Hepatocyte (in vitro differentiated cells): ENCODE data around the gene AJUBA. TPM values are rescaled to one million over a fixed set of nuclear protein-coding genes. Genes with fewer than 3 reads are reported as not detected.

ENCODE experiments used
- DNase-seq: peaks from one replicate; pipeline ENCODE4 v3.0.0-alpha.2; 2016; ENCODE audit warnings: low spot score
- H2AFZ ChIP-seq: fragments of 200-600 bp; sonication (generic); 2 replicates; pipeline ENCODE4 v1.6.0; 2016; ENCODE audit warnings: antibody characterized with exemption, mild to moderate bottlenecking
- H3K27ac ChIP-seq: fragments of 200-600 bp; sonication (generic); 2 replicates; pipeline ENCODE4 v1.5.1; 2016; ENCODE audit warnings: mild to moderate bottlenecking
- H3K27me3 ChIP-seq: fragments of 200-600 bp; sonication (generic); 2 replicates; pipeline ENCODE4 v1.6.1; 2016
- H3K36me3 ChIP-seq: fragments of 200-600 bp; sonication (generic); replicated peaks from 2 replicates; pipeline ENCODE4 v1.5.1; 2016; ENCODE audit warnings: low read depth; ENCODE audit not compliant: insufficient read depth
- H3K4me1 ChIP-seq: fragments of 200-600 bp; sonication (generic); 2 replicates; pipeline ENCODE4 v1.5.1; 2016; ENCODE audit warnings: mild to moderate bottlenecking, moderate library complexity; ENCODE audit not compliant: insufficient read depth
- H3K4me2 ChIP-seq: fragments of 200-600 bp; sonication (generic); 2 replicates; pipeline ENCODE4 v1.6.0; 2016
- H3K4me3 ChIP-seq: fragments of 200-600 bp; sonication (generic); 2 replicates; pipeline ENCODE4 v1.5.1; 2016; ENCODE audit warnings: mild to moderate bottlenecking
- H3K79me2 ChIP-seq: fragments of 200-600 bp; sonication (generic); 2 replicates; pipeline ENCODE4 v1.6.0; 2017; ENCODE audit warnings: mild to moderate bottlenecking
- H3K9me2 ChIP-seq: fragments of 200-600 bp; sonication (generic); replicated peaks from 2 replicates; pipeline ENCODE4 v1.6.0; 2017; ENCODE audit warnings: mild to moderate bottlenecking; ENCODE audit not compliant: insufficient read depth
- H3K9me3 ChIP-seq: fragments of 200-600 bp; sonication (generic); 2 replicates; pipeline ENCODE4 v1.5.1; 2016; ENCODE audit warnings: low read depth, mild to moderate bottlenecking
- H4K20me1 ChIP-seq: fragments of 200-600 bp; sonication (generic); 2 replicates; pipeline ENCODE4 v1.6.0; 2016; ENCODE audit warnings: mild to moderate bottlenecking; ENCODE audit not compliant: insufficient read depth, poor library complexity, severe bottlenecking
- EZH2 ChIP-seq: fragments of 200-600 bp; sonication (generic); IDR thresholded peaks from 2 replicates; pipeline ENCODE4 v1.6.1; 2016; ENCODE audit warnings: antibody characterized with exemption, mild to moderate bottlenecking, borderline replicate concordance
- EZH2phosphoT487 ChIP-seq: fragments of 200-600 bp; sonication (generic); IDR thresholded peaks from one replicate; pipeline ENCODE4 v1.6.1; 2018; ENCODE audit warnings: antibody characterized with exemption, mild to moderate bottlenecking, low read depth, moderate library complexity; ENCODE audit not compliant: unreplicated experiment, severe bottlenecking
- WGBS: methylation state at CpG from one replicate; pipeline ENCODE4 v1.1.6; 2016; ENCODE audit warnings: low lambda C conversion rate; ENCODE audit errors: missing lambda C conversion rate; 5-methylcytosine and 5-hydroxymethylcytosine counted together
- polyA plus RNA-seq: library from polyadenylated mRNA; unstranded; fragments of >200 nt; fragmentation: Nextera tagmentation; extraction: Ambion mirVana; gene quantifications from 2 replicates; pipeline ENCODE4 v1.2.1, GENCODE V29; 2016
- total RNA-seq: library from RNA; depleted of rRNA; stranded (reverse); fragments of >200 nt; gene quantifications from 2 replicates; pipeline ENCODE4 v1.2.3, GENCODE V29; 2014
- TF ChIP-seq, protein P1 (sequence below): fragments of 200-600 bp; sonication (generic); IDR thresholded peaks from 2 replicates; pipeline ENCODE4 v1.5.1; 2016; ENCODE audit warnings: antibody characterized with exemption, mild to moderate bottlenecking; ENCODE audit not compliant: poor library complexity

The AJUBA gene
- total and polyA plus RNA-seq, 2 experiments from 2014 or later, result 43.2 to 80.8 TPM

DNA sequence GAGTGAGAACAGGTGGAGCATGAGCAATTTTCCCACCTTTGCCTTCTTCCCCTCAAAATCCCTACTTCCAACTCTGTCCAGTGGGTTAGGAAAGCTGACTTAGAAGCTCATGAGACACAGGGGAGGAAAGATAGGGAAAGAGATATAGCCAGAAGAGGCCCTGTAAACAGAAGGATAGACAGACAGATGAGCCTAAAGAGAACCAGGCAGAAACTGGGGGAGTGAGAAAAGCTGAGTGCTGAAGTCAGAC, 5.0 kb downstream of the AJUBA start:
- Histone ChIP-seq H3K36me3 (no peaks in the 10 kb centered on the region), H3K27ac (peak overlapping the region; percentile 98), H4K20me1 (no peaks in the 10 kb centered on the region), H3K9me2 (no peaks in the 10 kb centered on the region), H3K9me3 (no peaks in the 10 kb centered on the region), H3K27me3 (no peaks in the 10 kb centered on the region), H3K4me2 (peak overlapping the region; percentile 88), H3K4me3 (no peak overlapping the region), H2AFZ (no peak overlapping the region), H3K79me2 (peaks cover 67% of the 10 kb centered on the region), H3K4me1 (peaks cover 40% of the 10 kb centered on the region)
- TF ChIP-seq, protein P1, sequence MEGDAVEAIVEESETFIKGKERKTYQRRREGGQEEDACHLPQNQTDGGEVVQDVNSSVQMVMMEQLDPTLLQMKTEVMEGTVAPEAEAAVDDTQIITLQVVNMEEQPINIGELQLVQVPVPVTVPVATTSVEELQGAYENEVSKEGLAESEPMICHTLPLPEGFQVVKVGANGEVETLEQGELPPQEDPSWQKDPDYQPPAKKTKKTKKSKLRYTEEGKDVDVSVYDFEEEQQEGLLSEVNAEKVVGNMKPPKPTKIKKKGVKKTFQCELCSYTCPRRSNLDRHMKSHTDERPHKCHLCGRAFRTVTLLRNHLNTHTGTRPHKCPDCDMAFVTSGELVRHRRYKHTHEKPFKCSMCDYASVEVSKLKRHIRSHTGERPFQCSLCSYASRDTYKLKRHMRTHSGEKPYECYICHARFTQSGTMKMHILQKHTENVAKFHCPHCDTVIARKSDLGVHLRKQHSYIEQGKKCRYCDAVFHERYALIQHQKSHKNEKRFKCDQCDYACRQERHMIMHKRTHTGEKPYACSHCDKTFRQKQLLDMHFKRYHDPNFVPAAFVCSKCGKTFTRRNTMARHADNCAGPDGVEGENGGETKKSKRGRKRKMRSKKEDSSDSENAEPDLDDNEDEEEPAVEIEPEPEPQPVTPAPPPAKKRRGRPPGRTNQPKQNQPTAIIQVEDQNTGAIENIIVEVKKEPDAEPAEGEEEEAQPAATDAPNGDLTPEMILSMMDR, result no peak
- TF ChIP-seq EZH2 (no peak), EZH2phosphoT487 (no peak)
- DNase-seq, result no peak

GRCh38 chr14:22976620-22977433, 5.5 kb downstream of the AJUBA start:
- no peak overlapping the region for H2AFZ ChIP-seq
- peaks cover 62% of the 10 kb centered on the region for H3K79me2 ChIP-seq
- TF ChIP-seq EZH2phosphoT487, result no peak
- no peak for TF ChIP-seq EZH2
- TF ChIP-seq, protein P1, result no peak
- H3K9me2 ChIP-seq, result no peaks in the 10 kb centered on the region
- peak; percentile 80 for DNase-seq
- H3K27ac ChIP-seq, result peak overlapping the region; percentile 98
- no peaks in the 10 kb centered on the region for H4K20me1 ChIP-seq
- no peak overlapping the region for H3K4me3 ChIP-seq
- H3K4me2 ChIP-seq, result peak overlapping the region; percentile 88
- no peaks in the 10 kb centered on the region for H3K27me3 ChIP-seq
- peaks cover 40% of the 10 kb centered on the region for H3K4me1 ChIP-seq
- no peaks in the 10 kb centered on the region for H3K36me3 ChIP-seq
- H3K9me3 ChIP-seq, result no peaks in the 10 kb centered on the region
- 22% methylated on average over 6 of the region's 6 CpGs for WGBS

GRCh38 chr14:22974530-22975313, 7.6 kb downstream of the AJUBA start:
- H3K4me3 ChIP-seq, result no peak overlapping the region

More at GRCh38 chr14:22974530-22975313, 7.6 kb downstream of the AJUBA start:
- H2AFZ ChIP-seq, result no peak overlapping the region
- no peaks in the 10 kb centered on the region for H4K20me1 ChIP-seq
- no peaks in the 10 kb centered on the region for H3K36me3 ChIP-seq
- TF ChIP-seq, protein P1, result no peak
- TF ChIP-seq EZH2, result no peak
- H3K9me2 ChIP-seq, result no peaks in the 10 kb centered on the region
- peak overlapping the region; percentile 18 for H3K27ac ChIP-seq
- DNase-seq, result no peak
- no peaks in the 10 kb centered on the region for H3K9me3 ChIP-seq
- no peaks in the 10 kb centered on the region for H3K27me3 ChIP-seq
- WGBS, result 74% methylated on average over 9 of the region's 9 CpGs
- H3K4me1 ChIP-seq, result peaks cover 38% of the 10 kb centered on the region
- H3K79me2 ChIP-seq, result peaks cover 43% of the 10 kb centered on the region
- peak overlapping the region; percentile 88 for H3K4me2 ChIP-seq
